Vagina (tissue), 2 donors: Measurements from ENCODE around the gene GORASP2. TPM values are rescaled to one million over a fixed set of nuclear protein-coding genes. Genes with fewer than 3 reads are reported as not detected.

Experiments used
- DNase-seq, 2 donors: peaks; one replicate each; pipeline ENCODE4 v3.0.0-alpha.2; 2017; ENCODE audit errors: extremely low spot score in 2 of 2
- H3K27ac ChIP-seq: fragments of 200-600 bp; sonication (generic); one replicate; pipeline ENCODE4 v1.5.1; 2019
- H3K27me3 ChIP-seq: fragments of 200-600 bp; sonication (generic); one replicate; pipeline ENCODE4 v1.5.1; 2019
- H3K36me3 ChIP-seq, 2 donors: fragments of 200-600 bp; sonication (generic); one replicate each; pipeline ENCODE4 v1.5.1; 2017 to 2019
- H3K4me1 ChIP-seq: fragments of 200-600 bp; sonication (generic); one replicate; pipeline ENCODE4 v1.5.1; 2019
- H3K4me3 ChIP-seq, 2 donors: fragments of 200-600 bp; sonication (generic); 1 replicate in 1 of 2; 2 replicates in 1 of 2; pipeline ENCODE4 v1.5.1; 2016 to 2019
- H3K9me3 ChIP-seq: fragments of 200-600 bp; sonication (generic); one replicate; pipeline ENCODE4 v1.5.1; 2019
- CTCF ChIP-seq, 3 experiments: fragments of 450-650 bp in 2 of 3; fragments of 200-600 bp in 1 of 3; sonication (generic) in 1 of 3; IDR thresholded peaks; one replicate each; pipeline ENCODE4 v1.5.1; 2017 to 2019; ENCODE audit warnings: antibody characterized with exemption in 3 of 3, mild to moderate bottlenecking in 2 of 3, moderate library complexity in 2 of 3
- POLR2A ChIP-seq, 2 donors: fragments of 450-650 bp; IDR thresholded peaks; one replicate each; pipeline ENCODE4 v1.6.1; 2017; ENCODE audit warnings: antibody characterized with exemption in 2 of 2, mild to moderate bottlenecking in 2 of 2, moderate library complexity in 2 of 2
- POLR2AphosphoS5 ChIP-seq, 2 donors: sonication (generic); formaldehyde crosslinking; IDR thresholded peaks; one replicate each; pipeline ENCODE4 v1.9.0; 2017; ENCODE audit warnings: antibody characterized with exemption in 2 of 2, mild to moderate bottlenecking in 2 of 2, low read depth in 1 of 2; ENCODE audit not compliant: insufficient read depth in 1 of 2
- intact Hi-C: fragments of 100-400 bp; cut with DNase I; formaldehyde crosslinking; loops from one replicate; pipeline ENCODE4 v1.15.1; 2023
- total RNA-seq: library from RNA; depleted of rRNA; stranded (reverse); fragments of >200 nt; gene quantifications from one replicate; pipeline ENCODE4 v1.2.3, GENCODE V29; 2016

GORASP2 gene
- total RNA-seq, 1 donor from 2014 or later: 18.2 TPM

- Histone ChIP-seq H3K9me3 (no peaks in the 10 kb centered on the region), H3K4me3 (no peak overlapping the region), H3K27ac (no peak overlapping the region), H3K27me3 (no peaks in the 10 kb centered on the region), H3K36me3 (peaks cover 0 to 21% of the 10 kb centered on the region in 2 donors), H3K4me1 (no peaks in the 10 kb centered on the region)
- intact Hi-C loops: no loop called here
- no peak for TF ChIP-seq POLR2A (IDR thresholded peaks at IDR 0.05)
- no peak for TF ChIP-seq CTCF (IDR thresholded peaks at IDR 0.05)
- TF ChIP-seq POLR2AphosphoS5 (IDR thresholded peaks at IDR 0.05; ENCODE audit: insufficient read depth in 1 of 2, low read depth in 1 of 2): no peak
- no peak for DNase-seq
Measured at GRCh38 chr2:171008550-171009205, 79.6 kb downstream of the GORASP2 start.

- peaks cover 0 to 28% of the 10 kb centered on the region in 2 donors for H3K36me3 ChIP-seq
- H3K4me3 ChIP-seq: no peak overlapping the region
- intact Hi-C loops: no loop called here
- H3K27ac ChIP-seq: no peak overlapping the region
- TF ChIP-seq CTCF (IDR thresholded peaks at IDR 0.05) (no peak), POLR2A (IDR thresholded peaks at IDR 0.05) (no peak), POLR2AphosphoS5 (IDR thresholded peaks at IDR 0.05; ENCODE audit: insufficient read depth in 1 of 2, low read depth in 1 of 2) (no peak)
- DNase-seq: no peak
- H3K9me3 ChIP-seq: no peaks in the 10 kb centered on the region
- no peaks in the 10 kb centered on the region for H3K27me3 ChIP-seq
- H3K4me1 ChIP-seq: no peaks in the 10 kb centered on the region
Measured at GRCh38 chr2:171009386-171009785, 80.3 kb downstream of the GORASP2 start.

- no peak overlapping the region for H3K4me3 ChIP-seq
- no peaks in the 10 kb centered on the region for H3K27me3 ChIP-seq
- no peaks in the 10 kb centered on the region for H3K4me1 ChIP-seq
- intact Hi-C loops: no loop called here
- H3K27ac ChIP-seq: no peak overlapping the region
- no peak for DNase-seq
- no peaks in the 10 kb centered on the region for H3K9me3 ChIP-seq
- H3K36me3 ChIP-seq: peaks cover 0 to 14% of the 10 kb centered on the region in 2 donors
- TF ChIP-seq CTCF (IDR thresholded peaks at IDR 0.05): no peak
- TF ChIP-seq POLR2AphosphoS5 (IDR thresholded peaks at IDR 0.05; ENCODE audit: insufficient read depth in 1 of 2, low read depth in 1 of 2): no peak
Measured at GRCh38 chr2:171013851-171014250, 84.8 kb downstream of the GORASP2 start.

DNA sequence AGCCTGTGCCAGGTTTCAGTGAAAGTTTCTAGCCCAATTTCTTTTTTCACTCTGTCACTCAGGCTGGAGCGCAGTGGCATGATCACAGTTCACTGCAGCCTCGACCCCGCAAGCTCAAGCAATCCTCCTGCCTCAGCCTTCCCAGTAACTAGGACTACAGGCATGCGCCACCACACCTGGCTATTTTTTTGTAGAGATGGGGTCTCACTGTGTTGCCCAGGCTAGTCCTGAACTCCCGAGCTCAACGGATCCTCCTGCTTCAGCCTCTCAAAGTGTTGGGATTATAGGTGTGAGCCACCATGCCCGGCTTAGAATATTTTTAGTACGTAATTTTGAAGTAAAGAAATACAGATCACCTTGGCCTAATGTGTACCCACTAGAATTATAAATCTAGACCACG is 87.1 kb downstream of the GORASP2 start:
- H3K36me3 ChIP-seq: peaks cover 0 to 14% of the 10 kb centered on the region in 2 donors
- no peaks in the 10 kb centered on the region for H3K9me3 ChIP-seq
- no peak overlapping the region for H3K4me3 ChIP-seq
- H3K4me1 ChIP-seq: no peaks in the 10 kb centered on the region
- intact Hi-C loops: no loop called here
- no peak for DNase-seq
- no peak overlapping the region for H3K27ac ChIP-seq
- H3K27me3 ChIP-seq: no peaks in the 10 kb centered on the region
- TF ChIP-seq POLR2A (IDR thresholded peaks at IDR 0.05) (no peak), CTCF (IDR thresholded peaks at IDR 0.05) (no peak), POLR2AphosphoS5 (IDR thresholded peaks at IDR 0.05; ENCODE audit: insufficient read depth in 1 of 2, low read depth in 1 of 2) (no peak)

Other genes starting within 250 kb of the GORASP2 start
- 1.7 TPM for gene SP5, start 213.9 kb upstream of the GORASP2 start, total RNA-seq
- gene ERICH2, start 158.9 kb upstream of the GORASP2 start, total RNA-seq: not detected
- gene GAD1, start 112.4 kb upstream of the GORASP2 start, total RNA-seq: not detected
- 35.8 TPM for gene TLK1, start 231.6 kb downstream of the GORASP2 start, total RNA-seq